Measurements from ENCODE around the gene CD59. TPM values are rescaled to one million over a fixed set of nuclear protein-coding genes. Genes with fewer than 3 reads are reported as not detected.
A peak's percentile ranks its signal among the peaks of the same experiment; 100 is the strongest.

The CD59 gene
- total and polyA plus RNA-seq, 9 of the 15 experiments (the other 6 are each of a cell fraction or from before 2014, with no cell fraction given), result 38.1 to 338 (median 173) TPM

GRCh38 chr11:33734441-33735270 is 1.6 kb downstream of the CD59 start:
- Histone ChIP-seq H3K4me2 (ENCODE audit: insufficient read depth, low read length) (peak overlapping the region; percentile 95), H3K27me3 (ENCODE audit: control insufficient read depth in 2 of 2, insufficient read depth in 2 of 2, low read length in 2 of 2) (no peaks in the 10 kb centered on the region), H3K9ac (ENCODE audit: insufficient read depth in 1 of 2, low read depth in 2 of 2, low read length in 2 of 2) (peak overlapping the region; percentile 81 to 95; a peak in 3 of 4 replicates), H3K9me3 (replicated peaks; ENCODE audit: control insufficient read depth, insufficient read depth, low read depth, low read length) (no peaks in the 10 kb centered on the region; the same call in 1 of the 2 replicates), H3K4me1 (replicated peaks in 1 of 2; ENCODE audit: control insufficient read depth in 2 of 2, insufficient read depth in 2 of 2, low read length in 2 of 2) (peaks cover 19 to 67% of the 10 kb centered on the region in 2 experiments), H3K36me3 (ENCODE audit: control insufficient read depth, insufficient read depth, low read length) (peaks cover 27% of the 10 kb centered on the region), H3K9me1 (ENCODE audit: control insufficient read depth, insufficient read depth, low read length) (no peaks in the 10 kb centered on the region), H4K20me1 (replicated peaks; ENCODE audit: control insufficient read depth, insufficient read depth, low read length) (peaks cover 16% of the 10 kb centered on the region; the same call in 1 of the 2 replicates), H3K4me3 (peak overlapping the region; percentile 79), H2AFZ (ENCODE audit: low read depth, low read length) (peak overlapping the region; percentile 37), H3K27ac (ENCODE audit: extremely low read depth, low read depth, low read length) (peak overlapping the region; percentile 90), H3K79me2 (ENCODE audit: control insufficient read depth, insufficient read depth, low read length) (peaks cover 68% of the 10 kb centered on the region)
- ATAC-seq (no peak), FAIRE-seq (no peak), DNase-seq (ENCODE audit: extremely low read depth in 1 of 4, low spot score in 3 of 4) (peak in 1 of 4 experiments; percentile 41)
- ChIA-PET CTCF (ENCODE audit: low intra/inter-chr PET ratio) (no interaction called here), POLR2A (interaction anchor here (0.5 to 1.8 kb wide), 6 partner anchors 10 to 25 kb away, joined by 3 to 8 read pairs (median 4); no protein-coding TSS in a partner anchor)
- 5% methylated on average over 15 of the region's 15 CpGs for WGBS (ENCODE audit: insufficient coverage, low coverage, missing lambda C conversion rate)
- in situ Hi-C loops (cut with MboI) (no loop called here), intact Hi-C loops (cut with micrococcal nuclease) (no loop called here)
- TSS peak; percentile 46 for BruUV-seq (replicated peaks)
- TF ChIP-seq HEY1 (CRISPR knock-in tag; IDR thresholded peaks at IDR 0.05; ENCODE audit: borderline replicate concordance) (no peak), BHLHE40 (IDR thresholded peaks at IDR 0.05; ENCODE audit: low read length) (no peak), CHD1 (IDR thresholded peaks at IDR 0.05; ENCODE audit: low read length) (peak; percentile 12), PCBP2 (IDR thresholded peaks at IDR 0.05; ENCODE audit: low read depth, low read length, poor library complexity, severe bottlenecking) (no peak), ZNF134 (CRISPR knock-in tag; conservative IDR thresholded peaks at IDR 0.05) (no peak), RBBP5 (IDR thresholded peaks at IDR 0.05; ENCODE audit: borderline replicate concordance, insufficient read depth, low read length, poor library complexity, severe bottlenecking) (peak; percentile 11), MEIS2 (IDR thresholded peaks at IDR 0.05; ENCODE audit: partially characterized antibody) (peak; percentile 19), ZFX (CRISPR knock-in tag; IDR thresholded peaks at IDR 0.05) (no peak), NCOR1 (IDR thresholded peaks at IDR 0.05) (no peak), HOXB6 (CRISPR knock-in tag; IDR thresholded peaks at IDR 0.05; ENCODE audit: borderline replicate concordance) (no peak), TCF15 (CRISPR knock-in tag; IDR thresholded peaks at IDR 0.05) (no peak), PBX2 (CRISPR knock-in tag; IDR thresholded peaks at IDR 0.05; ENCODE audit: low read depth) (no peak), PBX2 (tag; conservative IDR thresholded peaks at IDR 0.05; ENCODE audit: low read depth) (peak; percentile 43; the same call in 1 of the 2 replicates), SRF (CRISPR knock-in tag; IDR thresholded peaks at IDR 0.05) (peak in 1 of 2 experiments; percentile 65; a peak in 1 of 4 replicates), CBFB (CRISPR knock-in tag; IDR thresholded peaks at IDR 0.05) (0 out of 2 replicates have a peak, but pooled peaks have one; percentile 30)

Measured in K562 (cell line).